ENCODE results near the gene THSD7A. TPM values are rescaled to one million over a fixed set of nuclear protein-coding genes. Genes with fewer than 3 reads are reported as not detected.

The THSD7A gene
- total and polyA plus RNA-seq, 2 of the 13 experiments (the other 11 are each of a cell fraction or from before 2014, with no cell fraction given) = 0.01 to 0.07 TPM

GRCh38 chr7:11690395-11690794 is 141.6 kb downstream of the THSD7A start (continued):
- no peak for TF ChIP-seq HMGXB3 (CRISPR knock-in tag; IDR thresholded peaks at IDR 0.05; ENCODE audit: borderline replicate concordance)
- TF ChIP-seq TERF1 (CRISPR knock-in tag; IDR thresholded peaks at IDR 0.05) = no peak
- TF ChIP-seq RELA (CRISPR knock-in tag; IDR thresholded peaks at IDR 0.05) = no peak

GRCh38 chr7:11689096-11689495 is 142.9 kb downstream of the THSD7A start:
- DNase-seq (ENCODE audit: low spot score) (no peak), FAIRE-seq (no peak), ATAC-seq (no peak)
- no TSS peak for BruUV-seq (replicated peaks)
- Histone ChIP-seq H3K4me1 (ENCODE audit: insufficient read depth, low read length) (no peaks in the 10 kb centered on the region), H3K9ac (ENCODE audit: insufficient read depth, low read depth, low read length) (no peak overlapping the region), H3K9me3 (ENCODE audit: low read length) (peaks cover 21% of the 10 kb centered on the region), H4K20me1 (ENCODE audit: insufficient read depth, low read length) (no peaks in the 10 kb centered on the region), H3K36me3 (replicated peaks in 1 of 2; ENCODE audit: control insufficient read depth in 1 of 2, insufficient read depth in 2 of 2, low read length in 2 of 2) (no peaks in the 10 kb centered on the region), H3K4me2 (ENCODE audit: low read depth, low read length) (no peak overlapping the region), H3K27me3 (ENCODE audit: control insufficient read depth in 1 of 2, insufficient read depth in 2 of 2, low read length in 2 of 2) (no peaks in the 10 kb centered on the region), H3K79me2 (ENCODE audit: insufficient read depth, low read length) (no peaks in the 10 kb centered on the region), H3K27ac (ENCODE audit: extremely low read length, insufficient read depth, low read length) (no peak overlapping the region), H3K4me3 (replicated peaks in 1 of 3; ENCODE audit: insufficient read depth in 1 of 3, low read depth in 2 of 3, low read length in 3 of 3) (no peak overlapping the region), H2AFZ (ENCODE audit: low read length) (no peak overlapping the region)
- intact Hi-C loops (cut with micrococcal nuclease; ENCODE audit: unreplicated experiment) (no loop called here), in situ Hi-C loops (cut with HindIII; ENCODE audit: extremely low pct_ligation_motif_present, low pct_unique_long_range_greater_than_20kb) (no loop called here)
- ChIA-PET CTCF (ENCODE audit: low intra/inter-chr PET ratio, low total read pairs) (no interaction called here), POLR2A (no interaction called here)
- whole genome bisulfite sequencing (ENCODE audit: low lambda C conversion rate) = 3% methylated on average over 2 of the region's 2 CpGs
- TF ChIP-seq ZXDC (CRISPR knock-in tag; IDR thresholded peaks at IDR 0.05) = no peak
- no peak for TF ChIP-seq DDIT3 (CRISPR knock-in tag; IDR thresholded peaks at IDR 0.05)
- TF ChIP-seq GPBP1L1 (CRISPR knock-in tag; IDR thresholded peaks at IDR 0.05) = no peak
- TF ChIP-seq PHF8 (CRISPR knock-in tag; IDR thresholded peaks at IDR 0.05) = no peak
